ENCODE measurements around the gene FASTK. TPM values are rescaled to one million over a fixed set of nuclear protein-coding genes. Genes with fewer than 3 reads are reported as not detected.
A peak's percentile ranks its signal among the peaks of the same experiment; 100 is the strongest.

The FASTK gene
- total RNA-seq, 1 donor from 2014 or later = 97.6 TPM

DNA sequence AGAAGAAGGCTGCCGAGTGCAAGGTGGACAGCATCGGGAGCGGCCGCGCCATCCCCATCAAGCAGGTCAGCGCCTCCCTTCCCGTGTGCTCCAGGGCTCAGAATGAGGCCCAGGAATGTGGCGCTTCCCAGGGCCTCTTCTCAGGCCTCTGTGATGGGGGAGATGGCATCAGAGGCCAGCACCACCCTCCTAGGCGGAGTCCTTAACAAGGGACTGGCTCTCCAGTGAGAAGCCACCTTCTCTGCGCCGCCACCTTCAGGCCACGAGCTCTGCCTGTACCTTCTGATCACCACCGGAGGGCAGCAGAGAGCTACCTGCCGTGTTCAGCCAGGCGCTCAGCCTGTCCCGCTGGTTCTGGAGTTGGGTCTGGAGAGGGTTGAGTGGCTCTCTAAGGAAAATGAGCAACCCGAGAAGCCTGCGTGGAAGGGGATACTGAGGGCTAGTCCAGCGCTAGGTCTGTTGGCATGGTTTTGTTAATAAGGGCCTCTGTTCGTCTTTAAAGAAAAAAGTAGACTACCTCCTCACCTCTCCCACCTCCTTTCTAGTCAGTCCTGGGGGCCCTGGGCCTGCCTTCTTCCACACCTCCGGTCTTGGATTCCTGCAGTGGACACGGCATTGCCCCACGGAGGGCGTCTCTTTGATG lies 43.3 kb upstream of the FASTK start:
- Mint-ChIP-seq H3K27ac (peak overlapping the region; percentile 50), H3K9me3 (no peaks in the 10 kb centered on the region), H3K27me3 (ENCODE audit: low read depth) (peaks cover 2% of the 10 kb centered on the region), H3K4me1 (peaks cover 17% of the 10 kb centered on the region), H3K4me3 (peak overlapping the region; percentile 24), H3K36me3 (peaks cover 36% of the 10 kb centered on the region)
- TF ChIP-seq, protein P1, sequence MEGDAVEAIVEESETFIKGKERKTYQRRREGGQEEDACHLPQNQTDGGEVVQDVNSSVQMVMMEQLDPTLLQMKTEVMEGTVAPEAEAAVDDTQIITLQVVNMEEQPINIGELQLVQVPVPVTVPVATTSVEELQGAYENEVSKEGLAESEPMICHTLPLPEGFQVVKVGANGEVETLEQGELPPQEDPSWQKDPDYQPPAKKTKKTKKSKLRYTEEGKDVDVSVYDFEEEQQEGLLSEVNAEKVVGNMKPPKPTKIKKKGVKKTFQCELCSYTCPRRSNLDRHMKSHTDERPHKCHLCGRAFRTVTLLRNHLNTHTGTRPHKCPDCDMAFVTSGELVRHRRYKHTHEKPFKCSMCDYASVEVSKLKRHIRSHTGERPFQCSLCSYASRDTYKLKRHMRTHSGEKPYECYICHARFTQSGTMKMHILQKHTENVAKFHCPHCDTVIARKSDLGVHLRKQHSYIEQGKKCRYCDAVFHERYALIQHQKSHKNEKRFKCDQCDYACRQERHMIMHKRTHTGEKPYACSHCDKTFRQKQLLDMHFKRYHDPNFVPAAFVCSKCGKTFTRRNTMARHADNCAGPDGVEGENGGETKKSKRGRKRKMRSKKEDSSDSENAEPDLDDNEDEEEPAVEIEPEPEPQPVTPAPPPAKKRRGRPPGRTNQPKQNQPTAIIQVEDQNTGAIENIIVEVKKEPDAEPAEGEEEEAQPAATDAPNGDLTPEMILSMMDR (IDR thresholded peaks at IDR 0.05; ENCODE audit: unreplicated experiment) = peak; percentile 89
- DNase-seq (ENCODE audit: low spot score in 2 of 2, unreplicated experiment in 2 of 2) = peak; percentile 79 to 90

DNA sequence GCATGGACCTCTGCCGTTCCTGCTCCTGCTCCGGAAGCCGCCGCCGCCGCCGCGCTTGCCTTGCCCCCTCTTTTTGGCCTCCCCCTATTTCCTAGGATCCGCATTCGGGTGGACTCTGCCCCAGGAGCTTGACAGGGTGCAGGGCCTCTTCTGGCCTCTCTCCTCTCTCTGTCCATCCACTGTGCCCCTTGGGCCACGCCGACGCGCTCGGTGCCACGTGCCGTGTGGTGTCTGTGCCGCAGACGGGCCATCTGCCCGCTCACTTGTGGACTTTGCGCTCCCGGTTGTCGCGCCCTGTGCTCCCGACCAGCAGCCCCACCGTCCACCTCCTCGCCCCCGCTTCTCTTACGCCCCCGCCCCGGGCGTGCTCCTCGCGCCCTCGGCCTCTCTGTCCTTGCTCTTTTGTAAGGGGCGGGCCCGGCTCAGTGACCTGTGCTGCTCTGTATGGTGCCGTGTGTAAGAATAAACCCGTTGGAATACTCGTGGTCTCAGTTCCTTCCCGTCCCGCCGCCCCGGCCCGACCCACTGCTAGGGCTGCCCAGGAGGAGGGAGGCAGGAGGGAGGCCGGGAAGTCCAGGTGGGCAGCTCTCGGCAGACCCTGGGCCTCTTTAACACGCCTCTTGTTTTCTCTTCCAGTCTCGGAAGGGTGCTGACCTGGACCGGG lies 42.7 kb upstream of the FASTK start:
- H3K27ac Mint-ChIP-seq = peak overlapping the region; percentile 50
- H3K36me3 Mint-ChIP-seq = peaks cover 37% of the 10 kb centered on the region
- no peak overlapping the region for H3K4me3 Mint-ChIP-seq
- no peak for DNase-seq (ENCODE audit: low spot score in 2 of 2, unreplicated experiment in 2 of 2)
- peaks cover 17% of the 10 kb centered on the region for H3K4me1 Mint-ChIP-seq
- TF ChIP-seq, protein P1 (IDR thresholded peaks at IDR 0.05; ENCODE audit: unreplicated experiment) = no peak
- H3K9me3 Mint-ChIP-seq = no peaks in the 10 kb centered on the region
- H3K27me3 Mint-ChIP-seq (ENCODE audit: low read depth) = peaks cover 2% of the 10 kb centered on the region

DNA sequence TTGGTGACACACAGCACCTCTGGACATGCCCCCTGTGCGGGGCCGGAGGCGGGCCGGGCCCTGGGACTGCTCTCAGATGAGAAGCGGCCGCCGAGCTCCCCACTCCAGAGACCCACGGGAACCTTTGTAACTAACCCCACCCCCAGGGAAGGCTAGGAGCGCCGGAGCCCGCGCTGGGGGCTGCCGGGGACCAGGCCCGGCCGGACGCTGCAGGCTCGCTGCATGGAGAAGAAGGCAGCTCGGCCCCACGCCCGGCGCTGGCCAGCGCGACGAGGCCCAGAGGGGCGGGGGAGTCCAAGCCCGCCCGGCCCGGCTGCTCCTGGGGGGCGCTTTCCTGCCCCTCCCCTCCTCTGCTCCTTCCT lies 42.2 kb upstream of the FASTK start:
- no peaks in the 10 kb centered on the region for H3K9me3 Mint-ChIP-seq
- H3K4me1 Mint-ChIP-seq = peaks cover 17% of the 10 kb centered on the region
- H3K27me3 Mint-ChIP-seq (ENCODE audit: low read depth) = peaks cover 2% of the 10 kb centered on the region
- H3K4me3 Mint-ChIP-seq = no peak overlapping the region
- peaks cover 37% of the 10 kb centered on the region for H3K36me3 Mint-ChIP-seq
- no peak overlapping the region for H3K27ac Mint-ChIP-seq
- no peak for DNase-seq (ENCODE audit: low spot score in 2 of 2, unreplicated experiment in 2 of 2)
- TF ChIP-seq, protein P1 (IDR thresholded peaks at IDR 0.05; ENCODE audit: unreplicated experiment) = no peak

DNA sequence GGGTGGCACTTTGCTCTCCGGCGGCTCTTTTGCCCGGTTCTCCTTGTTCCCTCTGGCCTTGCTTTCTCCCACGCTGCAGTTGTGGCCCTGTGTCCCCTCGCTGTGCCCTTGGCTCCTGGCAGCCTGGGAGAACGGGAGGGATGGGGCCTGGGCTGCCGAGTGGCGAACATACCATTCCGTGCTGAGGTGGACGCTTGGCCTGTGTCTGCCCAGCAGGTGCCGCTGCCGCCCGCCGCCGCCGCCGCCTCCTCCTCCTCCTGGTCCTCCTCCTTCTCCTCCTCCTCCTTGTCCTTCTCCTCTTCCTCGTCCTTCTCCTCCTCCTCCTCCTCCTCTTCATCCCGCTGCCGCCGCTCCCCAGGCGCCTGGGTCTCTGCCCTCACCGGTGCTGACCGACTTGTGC lies 41.7 kb upstream of the FASTK start:
- peaks cover 35% of the 10 kb centered on the region for H3K36me3 Mint-ChIP-seq
- TF ChIP-seq, protein P1 (IDR thresholded peaks at IDR 0.05; ENCODE audit: unreplicated experiment) = no peak
- H3K9me3 Mint-ChIP-seq = no peaks in the 10 kb centered on the region
- no peak overlapping the region for H3K4me3 Mint-ChIP-seq
- H3K27ac Mint-ChIP-seq = no peak overlapping the region
- DNase-seq (ENCODE audit: low spot score in 2 of 2, unreplicated experiment in 2 of 2) = no peak
- H3K4me1 Mint-ChIP-seq = peaks cover 14% of the 10 kb centered on the region
- peaks cover 2% of the 10 kb centered on the region for H3K27me3 Mint-ChIP-seq (ENCODE audit: low read depth)

DNA sequence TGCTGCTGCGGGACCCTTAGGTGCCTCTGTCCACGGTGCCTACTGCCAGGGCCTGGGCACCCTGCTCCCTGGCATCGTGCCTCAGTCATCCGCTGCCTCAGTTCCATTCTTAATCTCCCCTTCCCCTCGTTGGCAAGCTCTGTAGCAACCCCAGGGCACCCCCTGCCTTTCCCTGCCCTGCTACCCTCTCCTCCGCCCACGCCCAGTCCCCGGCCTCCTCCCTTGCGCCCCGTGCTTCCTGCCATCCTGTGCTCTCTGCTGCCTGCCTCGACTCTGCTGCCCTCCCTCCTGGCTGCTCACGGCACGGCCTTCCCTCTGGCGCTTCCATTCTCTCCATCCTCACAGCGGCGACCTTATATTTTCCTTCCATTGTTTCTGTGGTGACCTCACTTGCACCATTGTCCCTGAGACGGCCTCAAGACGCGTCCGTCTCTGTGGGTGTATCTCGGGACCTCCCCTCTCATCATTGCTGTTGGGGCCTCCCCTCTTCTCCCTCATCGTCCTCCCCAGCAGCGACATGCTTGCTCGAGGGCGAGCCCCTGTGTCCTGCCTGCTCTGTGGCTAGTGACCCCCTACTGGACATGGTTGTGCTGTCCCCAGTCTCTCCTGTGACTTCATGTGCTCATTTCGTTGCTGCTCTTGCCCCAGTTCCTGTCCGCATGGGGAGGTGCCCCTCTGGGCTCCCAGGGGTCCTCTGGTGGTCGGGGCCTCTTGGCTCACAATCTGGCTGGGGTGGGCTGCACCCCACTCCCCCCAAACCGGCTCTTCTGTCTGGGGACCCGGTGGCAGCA lies 41.0 kb upstream of the FASTK start:
- Mint-ChIP-seq H3K9me3 (no peaks in the 10 kb centered on the region), H3K27ac (no peak overlapping the region), H3K36me3 (peaks cover 35% of the 10 kb centered on the region), H3K4me3 (no peak overlapping the region), H3K4me1 (peaks cover 16% of the 10 kb centered on the region), H3K27me3 (ENCODE audit: low read depth) (peaks cover 2% of the 10 kb centered on the region)
- no peak for DNase-seq (ENCODE audit: low spot score in 2 of 2, unreplicated experiment in 2 of 2)
- TF ChIP-seq, protein P1 (IDR thresholded peaks at IDR 0.05; ENCODE audit: unreplicated experiment) = no peak
